NCI-H1694 treated with DMSO at 0.1 percent for 48 hours (cell line): ENCODE data around the gene HIVEP3.

Experiments used
- DNase-seq: peaks from one replicate; lab custom pipeline; 2025; lab: John Stamatoyannopoulos, UW

HIVEP3 gene

DNA sequence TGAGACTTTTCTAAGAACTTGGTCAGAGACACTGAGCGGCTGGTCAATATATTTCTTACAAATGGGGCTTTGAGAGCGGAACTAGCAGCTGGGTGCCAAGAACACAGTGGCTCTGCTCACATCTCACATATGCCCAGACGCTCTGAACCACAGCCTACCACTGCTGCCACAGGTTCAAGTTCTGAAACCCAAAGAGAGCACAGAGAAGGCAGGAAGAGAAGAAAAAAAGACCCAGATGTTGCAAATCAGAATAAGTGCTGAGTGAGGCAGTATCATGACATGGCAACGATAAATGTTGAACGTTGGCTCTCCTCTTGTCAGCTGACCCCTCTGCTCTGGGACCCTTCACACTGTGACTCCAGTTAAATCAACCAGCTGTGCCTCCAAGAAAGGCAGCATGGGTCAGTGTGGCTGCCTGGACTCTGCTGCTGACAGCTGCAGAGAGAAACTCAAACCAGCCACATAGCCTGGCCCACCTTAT is 26.4 kb downstream of the HIVEP3 start:
- no peak for DNase-seq

DNA sequence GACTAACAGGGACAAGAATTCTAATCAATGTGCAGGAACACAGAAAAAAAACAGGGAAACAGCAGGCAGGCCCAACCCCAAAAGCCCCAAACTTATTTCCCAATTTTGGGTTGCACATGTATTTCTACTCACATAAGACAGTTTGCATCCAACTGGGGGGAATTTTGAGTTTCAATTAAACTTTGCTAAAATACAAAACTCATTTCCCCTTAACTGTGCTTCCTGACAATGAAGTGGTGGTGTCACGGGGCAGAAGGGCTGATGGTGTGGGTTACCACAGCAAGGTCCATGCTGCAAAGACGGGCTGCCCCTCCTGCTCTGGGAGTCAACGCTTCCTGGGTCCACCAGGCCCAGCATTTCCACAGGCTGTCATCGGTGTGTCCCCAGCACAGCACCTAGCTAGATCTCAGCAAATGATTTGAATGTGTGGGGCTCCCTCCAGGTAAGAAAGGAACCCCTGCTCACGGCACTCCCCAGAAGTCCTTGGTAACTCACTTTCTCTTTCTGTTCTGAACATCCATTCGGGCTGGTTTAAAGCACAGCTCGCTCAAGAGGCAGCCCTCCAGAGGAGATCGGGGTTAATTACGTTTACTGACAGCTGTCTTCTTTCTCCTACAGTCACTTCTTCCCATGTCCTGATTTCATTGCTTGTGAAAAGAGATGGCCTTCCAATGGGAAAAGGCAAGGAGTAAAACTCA is 27.4 kb downstream of the HIVEP3 start:
- DNase-seq = peak; percentile 14

DNA sequence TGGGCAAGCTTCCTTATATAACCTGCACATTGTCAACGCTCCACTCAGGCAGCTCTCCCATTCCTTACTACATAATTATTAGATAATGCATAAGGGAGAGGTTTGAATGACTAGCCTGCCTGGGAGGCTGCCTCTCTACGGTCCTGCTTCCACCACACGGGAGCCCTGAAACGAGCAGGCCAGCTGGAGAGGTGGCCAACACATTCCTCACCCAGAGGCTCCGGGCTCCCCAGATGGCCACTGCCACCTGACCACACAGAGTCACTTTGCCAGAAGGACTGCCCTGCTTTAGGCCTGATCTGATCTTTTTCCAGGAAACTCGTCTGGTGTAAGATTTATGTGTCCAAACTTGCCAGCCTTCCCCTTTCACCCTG is 27.9 kb downstream of the HIVEP3 start:
- no peak for DNase-seq

DNA sequence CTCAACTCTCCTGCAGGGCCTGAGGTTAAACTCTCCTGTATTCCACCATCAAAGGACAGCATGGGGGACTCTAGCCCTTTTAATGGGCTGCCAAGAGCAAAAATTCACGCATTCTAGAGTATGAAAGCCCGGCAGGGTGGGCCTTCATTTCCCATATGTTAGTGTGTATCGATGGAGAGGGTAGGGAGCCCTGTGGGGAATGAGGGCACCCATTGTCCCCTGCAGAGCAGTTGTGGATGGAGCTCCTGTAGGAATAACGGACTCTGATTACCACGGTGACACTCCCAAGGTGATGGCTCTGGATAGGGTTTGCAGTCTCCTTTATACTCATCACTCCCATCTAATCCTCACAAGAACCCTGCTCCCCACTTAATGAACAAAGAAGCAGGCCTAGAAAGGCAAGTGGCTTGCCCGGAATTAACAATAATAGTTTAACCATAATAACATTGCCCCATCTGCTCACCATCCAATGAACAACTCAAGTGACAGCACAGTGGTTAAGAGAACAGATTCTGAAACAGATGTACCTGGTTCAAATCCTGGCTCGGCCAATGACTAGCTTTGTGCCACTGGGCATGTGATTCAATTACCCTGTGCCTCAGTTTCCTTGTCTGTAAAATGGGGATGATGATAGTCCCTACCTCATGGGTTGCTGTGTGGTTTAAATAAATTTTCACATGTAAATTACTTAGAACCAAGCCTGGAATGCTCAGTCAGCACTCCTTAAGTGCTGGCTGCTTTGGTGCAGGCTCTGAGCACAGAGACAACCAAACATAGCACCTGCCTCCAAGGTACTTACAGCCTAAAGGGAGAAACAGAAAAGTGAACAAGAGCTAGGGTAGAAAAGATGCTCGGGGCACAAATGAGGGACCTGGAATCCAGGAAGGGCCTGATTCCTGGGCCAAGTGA is 29.0 kb downstream of the HIVEP3 start:
- DNase-seq = no peak

DNA sequence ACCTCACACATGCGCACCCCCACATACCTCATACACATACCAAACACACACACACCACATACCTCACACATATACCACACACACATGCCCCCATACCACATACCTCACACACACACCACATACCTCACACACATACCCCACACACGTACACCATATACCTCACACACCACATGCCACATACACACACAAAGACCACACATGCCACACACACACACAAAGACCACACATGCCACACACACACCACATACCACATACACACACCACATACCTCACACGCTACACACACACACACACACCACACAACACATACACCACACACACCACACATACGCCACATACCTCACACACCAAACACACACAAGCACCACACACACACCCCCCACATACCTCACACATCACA is 30.0 kb downstream of the HIVEP3 start:
- no peak for DNase-seq

DNA sequence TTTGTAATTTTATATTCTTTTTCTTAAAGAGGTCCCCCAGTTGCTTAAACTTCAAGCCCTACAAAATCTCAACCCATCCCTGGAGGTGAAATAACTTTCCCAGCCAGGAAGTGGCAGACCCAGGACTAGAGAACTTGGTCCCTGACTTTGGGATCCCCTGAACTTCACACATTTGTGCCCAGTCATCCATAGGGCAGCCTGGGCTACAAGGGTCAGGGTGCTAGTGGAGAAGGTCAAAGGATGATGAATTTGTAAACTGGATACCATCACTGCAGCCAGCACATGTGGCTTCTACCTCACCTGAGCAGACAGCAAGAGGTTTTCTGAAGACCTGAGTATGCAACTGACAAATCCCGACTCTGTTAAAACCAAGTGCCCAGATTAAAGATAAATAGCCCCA is 31.4 kb downstream of the HIVEP3 start:
- no peak for DNase-seq

DNA sequence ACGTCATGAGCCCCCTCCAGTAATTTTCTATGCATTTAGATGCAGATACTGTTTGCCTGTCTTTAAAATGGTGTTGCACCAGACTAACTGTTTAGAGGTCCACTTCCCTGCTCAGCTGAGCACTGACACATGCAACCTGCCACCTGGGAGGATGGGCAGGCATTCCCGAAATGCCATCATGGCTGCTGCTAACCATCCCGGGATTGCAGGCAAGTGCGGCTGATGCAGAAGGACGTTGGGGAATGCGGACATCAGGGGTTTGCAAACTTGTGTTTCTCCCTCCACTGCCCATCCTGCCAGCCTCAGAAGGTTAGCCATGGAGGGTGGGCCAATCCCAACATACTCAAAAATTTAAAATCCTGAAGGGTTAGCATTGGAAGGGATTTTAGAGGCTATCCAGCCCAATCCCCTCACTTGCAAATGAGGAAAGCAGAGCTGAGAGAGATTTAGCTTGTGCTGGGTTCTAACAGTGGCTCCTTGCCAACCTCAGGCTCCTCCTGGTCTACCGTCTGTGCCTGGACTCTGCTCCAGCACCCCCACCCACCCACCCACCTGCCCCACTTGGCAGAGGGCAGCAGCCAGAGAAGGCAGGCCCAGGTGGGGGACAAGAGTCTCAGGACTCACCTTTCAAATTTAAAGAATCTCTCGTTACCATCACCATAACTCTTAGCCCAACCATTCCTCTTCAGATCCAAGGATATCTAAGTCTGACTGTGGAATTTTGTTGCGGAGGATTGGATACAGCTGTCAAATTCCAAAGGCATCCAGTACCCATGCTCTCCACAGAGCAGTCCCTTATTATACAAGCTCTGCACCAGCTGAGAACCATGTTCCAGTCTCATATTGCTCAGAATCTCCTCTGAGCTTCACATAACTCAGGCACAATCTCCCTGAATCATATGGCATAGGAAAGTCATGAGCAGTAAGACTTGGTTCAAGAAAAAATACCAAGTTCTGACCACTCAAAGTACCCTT is 34.2 kb downstream of the HIVEP3 start:
- peak; percentile 10 for DNase-seq

DNA sequence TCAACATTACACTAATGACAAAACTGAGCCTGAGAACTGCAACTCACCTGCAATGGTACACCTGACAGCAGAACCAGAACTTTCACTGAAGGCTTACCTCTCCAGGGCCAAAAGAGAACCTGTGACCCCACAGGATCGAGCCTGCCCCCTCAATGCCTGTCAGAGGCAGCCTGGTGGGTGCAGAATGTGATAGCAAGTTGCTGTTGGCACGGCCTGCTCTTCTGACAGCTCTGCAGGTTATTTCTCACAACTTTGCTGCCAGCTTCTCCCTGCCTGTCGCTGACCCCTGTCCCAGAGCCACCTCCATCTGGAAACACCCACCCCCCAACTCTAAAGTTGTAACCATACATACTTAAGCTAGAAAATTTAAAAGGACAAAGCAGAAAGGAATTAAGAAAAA is 35.2 kb downstream of the HIVEP3 start:
- no peak for DNase-seq

DNA sequence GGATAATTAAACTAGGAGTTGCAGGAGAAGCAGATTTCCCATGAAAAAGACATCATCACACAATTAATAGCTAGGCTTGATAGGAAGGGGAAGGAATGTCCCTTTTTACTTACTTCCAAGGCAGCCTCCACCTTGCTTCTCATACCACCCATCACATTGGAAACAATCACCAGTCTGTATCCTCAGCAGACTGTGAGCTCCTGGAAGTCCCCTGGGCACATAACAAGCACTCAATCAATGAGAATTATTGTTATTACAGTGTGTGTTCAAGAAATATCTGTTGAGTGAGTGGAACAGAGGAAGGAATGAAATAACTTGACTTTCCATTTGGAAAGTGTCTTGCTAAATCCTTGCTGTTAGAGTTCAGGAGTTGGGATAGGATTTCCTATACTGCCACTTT is 36.2 kb downstream of the HIVEP3 start:
- no peak for DNase-seq

DNA sequence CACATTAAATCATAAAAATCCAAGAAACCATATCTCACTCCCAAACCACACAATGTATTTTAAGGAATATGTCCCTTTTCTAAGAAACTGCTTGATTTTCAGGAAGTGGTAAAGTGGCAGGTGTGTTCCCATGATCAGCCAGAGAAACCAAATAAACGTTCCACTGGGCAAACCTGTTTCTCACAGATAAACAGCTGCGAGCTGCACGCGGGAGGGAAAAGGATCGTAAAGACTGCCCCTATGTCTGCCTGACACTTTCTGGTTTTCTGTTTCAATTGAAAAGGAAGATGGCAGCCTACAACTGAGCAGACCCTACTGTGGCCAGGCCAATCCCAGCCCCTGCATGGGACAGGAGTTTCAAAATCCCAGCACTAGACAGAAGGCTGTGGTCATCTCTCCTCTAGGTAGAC is 36.6 kb downstream of the HIVEP3 start:
- DNase-seq = no peak

DNA sequence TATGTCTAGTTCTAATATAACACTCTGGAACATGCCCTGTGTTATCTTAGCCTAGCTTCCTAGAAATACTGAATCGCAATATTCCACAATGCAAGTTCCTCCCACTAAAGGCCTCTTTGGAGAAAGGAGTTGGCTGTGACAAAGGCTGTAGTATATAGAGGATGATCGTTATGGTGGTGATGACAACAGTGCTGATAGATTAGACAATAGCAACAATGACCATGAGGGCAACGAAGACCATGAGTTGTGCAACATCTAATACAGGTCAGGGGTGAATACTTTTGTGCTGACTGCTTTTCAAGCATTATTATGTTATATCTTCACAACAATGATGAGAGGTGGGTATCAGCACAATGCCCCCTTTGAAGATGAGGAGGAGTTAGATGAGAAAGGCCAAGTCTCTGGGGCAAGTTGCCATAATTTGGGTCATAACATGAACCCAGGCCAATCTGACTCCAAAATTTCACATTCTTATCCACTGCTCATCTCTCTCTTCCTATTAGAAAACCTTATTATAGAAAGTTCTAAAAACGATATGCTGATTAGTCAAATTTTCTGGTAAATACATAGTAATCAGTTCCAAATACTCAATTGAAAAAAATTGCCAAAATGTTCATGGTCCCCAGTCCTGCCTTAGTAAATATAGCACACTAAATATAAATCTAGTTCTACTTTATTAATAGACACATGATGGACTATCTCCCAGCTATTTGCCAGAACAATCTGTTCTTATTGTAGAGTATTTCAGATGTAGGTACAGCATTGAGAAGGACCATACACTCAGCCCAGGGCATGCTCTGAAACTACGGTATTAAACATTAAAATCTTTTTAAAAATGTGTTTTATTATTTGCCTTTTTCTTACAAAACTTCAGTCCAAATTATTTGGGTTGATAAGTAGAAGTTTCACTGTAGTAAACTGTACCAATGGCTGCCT is 37.5 kb downstream of the HIVEP3 start:
- DNase-seq = no peak

DNA sequence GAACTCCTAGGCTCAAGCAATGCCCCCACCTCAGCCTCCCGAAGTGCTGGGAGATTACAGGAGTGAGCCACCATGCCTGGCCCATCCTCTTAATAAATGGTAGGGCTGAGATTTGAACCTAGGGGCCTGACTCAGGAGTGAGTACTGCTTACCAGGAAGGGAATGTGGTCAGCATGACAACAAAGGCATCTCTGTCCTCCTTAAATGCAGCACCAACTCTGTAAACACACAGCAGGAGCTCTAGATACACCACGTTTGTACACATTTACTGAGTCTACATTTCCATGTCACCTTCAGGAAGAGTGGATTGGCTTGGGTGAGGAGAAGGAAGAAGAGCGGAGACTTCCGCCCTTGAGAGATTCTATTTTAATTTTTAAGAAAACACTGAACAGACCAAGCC is 38.5 kb downstream of the HIVEP3 start:
- no peak for DNase-seq

DNA sequence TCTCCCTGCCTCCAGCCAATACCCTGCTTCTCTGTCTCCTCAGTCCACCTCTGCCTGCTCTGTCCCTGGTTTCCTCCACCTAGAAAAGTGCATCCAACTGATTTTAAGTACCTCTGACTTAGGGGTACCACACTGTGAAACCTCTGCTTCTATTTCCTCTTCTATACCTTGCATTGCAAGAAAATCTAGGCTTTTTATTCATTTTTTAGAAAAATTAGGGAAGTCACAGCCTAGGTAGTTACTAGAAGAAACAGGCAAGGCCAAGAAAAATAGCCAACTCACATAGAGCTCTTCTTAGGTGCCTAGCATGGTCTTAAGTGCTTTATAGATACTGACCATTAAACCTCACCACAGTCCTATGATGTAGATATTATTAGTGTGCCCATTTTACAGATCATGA is 39.1 kb downstream of the HIVEP3 start:
- DNase-seq = no peak

DNA sequence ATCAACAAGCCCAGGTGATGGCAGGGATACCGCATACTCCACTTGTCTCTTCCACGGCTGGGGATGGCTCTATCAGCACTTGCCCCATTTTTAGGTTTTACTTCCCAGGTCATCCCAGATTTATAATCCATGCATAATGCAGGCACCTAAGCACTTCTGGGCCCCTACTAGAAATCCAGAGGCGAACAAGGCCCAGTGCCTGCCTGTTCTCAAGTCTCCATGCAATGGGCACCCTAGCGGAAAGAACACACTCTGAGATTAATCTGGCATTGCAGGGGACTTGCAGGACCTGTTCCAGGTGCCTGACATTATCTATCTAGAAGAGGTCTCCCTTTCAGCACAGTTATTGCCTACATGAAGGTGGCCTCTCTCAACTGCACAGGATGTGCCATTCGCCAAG is 39.8 kb downstream of the HIVEP3 start:
- no peak for DNase-seq

DNA sequence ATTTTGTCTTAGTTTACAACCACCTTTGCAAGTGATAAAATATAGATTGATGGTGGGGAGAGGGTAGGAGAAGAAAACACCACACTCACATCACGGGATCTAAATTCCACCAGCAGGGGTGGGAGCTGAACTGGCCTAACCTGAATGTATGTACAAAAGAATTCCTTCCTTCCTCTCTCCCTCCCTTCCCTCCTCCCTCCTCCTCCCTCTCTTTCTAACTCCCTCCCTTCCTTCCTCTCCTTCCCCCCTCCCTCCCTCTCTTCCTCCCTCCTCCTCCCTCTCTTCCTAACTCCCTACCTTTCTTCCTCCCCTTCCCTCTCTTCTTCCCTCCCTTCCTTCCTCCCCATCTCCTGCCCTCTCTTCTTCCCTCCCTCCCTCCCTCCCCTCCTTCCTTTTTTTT is 40.2 kb downstream of the HIVEP3 start:
- no peak for DNase-seq

DNA sequence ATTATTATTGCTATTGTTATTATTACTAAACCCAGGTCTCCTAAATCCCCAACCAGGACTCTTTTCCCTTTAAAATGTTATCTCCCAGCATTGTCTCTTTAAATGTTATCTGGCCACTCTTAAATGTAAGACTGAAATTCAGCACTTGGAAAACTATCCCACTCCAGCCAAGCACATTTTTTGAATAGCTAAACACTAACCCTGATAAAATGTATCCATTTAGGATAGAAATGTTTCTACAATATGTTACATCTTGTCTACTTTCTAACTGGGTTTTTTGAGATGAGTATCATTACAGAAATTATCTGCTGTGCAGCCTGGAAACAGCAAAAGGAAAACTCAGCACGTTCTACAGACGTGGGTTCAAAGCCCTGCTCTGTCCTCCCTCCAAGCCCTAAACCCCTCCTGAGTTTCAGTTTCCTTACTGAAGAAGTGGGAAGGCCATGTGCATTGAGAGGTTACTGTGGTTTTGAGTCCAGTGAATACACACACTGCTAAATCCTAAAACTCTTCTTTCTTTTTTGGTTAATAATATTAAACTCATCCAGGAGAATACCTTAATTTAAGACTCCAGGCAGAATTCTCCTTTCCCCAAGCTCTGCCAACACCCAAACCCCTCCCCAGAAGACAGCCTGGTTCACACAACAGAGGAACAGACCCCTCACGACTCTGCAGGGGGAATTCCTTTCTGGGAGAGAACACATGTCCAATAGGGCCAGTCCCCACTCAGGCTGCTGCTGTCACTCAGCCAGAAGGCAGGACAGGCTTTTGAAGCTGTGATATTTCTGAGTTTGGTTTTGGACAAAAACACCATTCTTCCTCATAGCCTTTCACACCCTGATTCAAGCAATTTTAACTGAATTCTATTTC is 41.9 kb downstream of the HIVEP3 start:
- DNase-seq = no peak

DNA sequence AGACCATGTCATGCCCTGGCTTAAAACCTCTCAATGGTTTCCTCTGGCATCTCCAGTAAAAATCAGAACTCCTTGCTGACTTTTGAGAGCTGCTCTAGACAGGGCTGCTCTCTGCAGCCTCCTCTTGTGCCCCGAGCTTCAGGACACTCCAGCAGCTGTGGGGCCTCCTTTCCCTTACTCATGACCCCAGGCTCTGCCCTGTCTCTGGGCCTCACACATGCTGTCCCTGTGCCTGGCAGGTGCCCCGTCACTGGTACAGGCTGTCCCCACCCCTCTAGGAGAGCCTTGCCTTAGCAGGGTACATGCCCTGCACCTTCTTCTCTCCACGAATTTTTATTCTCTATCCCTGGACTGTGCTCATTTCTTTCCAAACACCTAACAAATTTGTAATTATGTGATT is 43.2 kb downstream of the HIVEP3 start:
- no peak for DNase-seq

DNA sequence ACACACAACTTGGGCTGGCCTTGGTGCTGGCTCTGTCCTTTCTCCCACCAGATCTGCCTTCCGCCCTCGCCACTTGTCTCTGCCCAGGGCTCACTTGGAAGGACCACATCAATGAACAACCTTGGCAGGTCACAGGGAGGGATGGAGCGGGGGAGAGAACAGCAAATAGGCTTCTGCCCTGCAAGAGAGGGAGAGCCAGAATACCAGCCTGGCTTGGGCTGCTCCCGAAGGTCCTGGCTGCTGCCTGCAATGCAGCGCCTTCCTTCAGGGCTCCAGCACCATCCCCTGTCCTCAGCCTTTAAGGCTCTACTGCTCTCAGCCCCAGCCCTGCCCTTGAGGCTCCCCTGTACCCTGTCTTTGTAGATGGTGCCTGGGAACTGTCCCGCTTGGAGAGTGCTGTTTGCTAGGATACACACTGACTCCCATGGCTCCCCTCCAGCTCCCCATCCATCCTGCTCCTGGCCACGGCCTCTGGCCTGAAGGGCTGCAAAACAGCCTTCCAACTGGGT is 43.8 kb downstream of the HIVEP3 start:
- no peak for DNase-seq

DNA sequence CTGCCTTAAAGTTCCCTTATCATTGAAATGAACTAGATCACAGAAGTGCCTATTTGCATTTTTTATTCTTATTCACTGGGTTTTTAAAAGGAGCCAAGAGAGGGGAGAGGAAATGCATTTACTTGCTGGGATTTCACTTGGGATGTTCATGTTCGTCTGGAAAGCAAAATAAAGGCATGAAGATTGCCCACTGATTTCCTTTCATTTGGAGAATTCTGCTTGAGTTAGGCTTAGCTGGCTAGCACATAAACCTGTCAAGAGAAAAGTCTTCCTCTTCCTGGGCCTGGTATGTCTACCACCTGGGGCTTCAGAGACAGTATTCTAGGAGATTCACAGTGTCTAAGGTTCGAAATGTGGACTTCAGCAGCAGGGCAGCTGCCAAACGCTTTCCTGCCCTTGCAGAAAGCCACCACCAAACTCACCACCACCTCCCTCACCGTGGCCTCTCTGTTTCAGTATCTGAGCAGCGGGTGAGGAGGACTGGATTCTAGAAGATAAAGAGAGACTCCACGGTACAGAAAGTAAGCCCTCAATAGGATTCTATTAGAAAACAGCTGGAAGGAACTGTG is 44.5 kb downstream of the HIVEP3 start:
- DNase-seq = no peak

DNA sequence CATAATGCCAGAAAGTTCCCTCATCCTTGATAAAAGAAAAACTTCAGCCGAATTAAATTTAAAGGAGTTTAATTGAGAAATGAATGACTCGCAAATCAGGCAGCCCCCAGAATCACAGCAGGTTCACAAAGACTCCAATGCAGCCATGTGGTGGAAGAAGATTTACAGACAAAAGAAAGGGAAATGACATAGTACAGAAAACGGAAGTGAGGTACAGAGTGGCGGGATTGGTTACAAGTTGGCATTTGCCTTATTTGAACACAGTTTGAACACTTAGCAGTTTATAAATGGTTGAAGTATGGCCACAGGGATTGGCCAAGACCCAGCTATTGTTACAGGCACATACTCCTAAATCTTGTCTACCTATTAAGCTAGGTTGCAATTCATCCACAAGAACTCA is 46.6 kb downstream of the HIVEP3 start:
- DNase-seq = no peak
